ENCODE data around the gene AURKAIP1.

DNA sequence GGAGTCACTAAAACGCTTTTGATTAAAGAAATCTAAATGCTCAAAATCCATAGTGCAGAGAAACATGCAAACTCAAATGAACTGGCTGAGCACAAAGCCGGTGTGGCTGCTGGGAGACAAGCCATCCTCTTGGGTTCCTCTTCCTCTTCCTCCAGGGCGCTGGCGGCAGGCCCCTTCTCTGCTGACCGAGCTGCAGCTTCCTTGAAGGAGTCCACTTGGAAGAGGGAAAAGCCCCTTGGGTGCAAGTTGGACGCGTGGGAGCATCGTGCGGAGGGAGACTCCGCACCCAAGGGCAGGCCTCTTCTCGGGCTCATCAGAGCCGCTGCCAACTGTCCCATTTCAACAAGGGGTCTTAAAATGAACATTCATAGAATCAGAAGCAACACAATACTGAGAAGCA lies 16.2 kb upstream of the AURKAIP1 start:
- TF ChIP-seq, protein P1, sequence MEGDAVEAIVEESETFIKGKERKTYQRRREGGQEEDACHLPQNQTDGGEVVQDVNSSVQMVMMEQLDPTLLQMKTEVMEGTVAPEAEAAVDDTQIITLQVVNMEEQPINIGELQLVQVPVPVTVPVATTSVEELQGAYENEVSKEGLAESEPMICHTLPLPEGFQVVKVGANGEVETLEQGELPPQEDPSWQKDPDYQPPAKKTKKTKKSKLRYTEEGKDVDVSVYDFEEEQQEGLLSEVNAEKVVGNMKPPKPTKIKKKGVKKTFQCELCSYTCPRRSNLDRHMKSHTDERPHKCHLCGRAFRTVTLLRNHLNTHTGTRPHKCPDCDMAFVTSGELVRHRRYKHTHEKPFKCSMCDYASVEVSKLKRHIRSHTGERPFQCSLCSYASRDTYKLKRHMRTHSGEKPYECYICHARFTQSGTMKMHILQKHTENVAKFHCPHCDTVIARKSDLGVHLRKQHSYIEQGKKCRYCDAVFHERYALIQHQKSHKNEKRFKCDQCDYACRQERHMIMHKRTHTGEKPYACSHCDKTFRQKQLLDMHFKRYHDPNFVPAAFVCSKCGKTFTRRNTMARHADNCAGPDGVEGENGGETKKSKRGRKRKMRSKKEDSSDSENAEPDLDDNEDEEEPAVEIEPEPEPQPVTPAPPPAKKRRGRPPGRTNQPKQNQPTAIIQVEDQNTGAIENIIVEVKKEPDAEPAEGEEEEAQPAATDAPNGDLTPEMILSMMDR (IDR thresholded peaks at IDR 0.05; ENCODE audit: low read length) = no peak
- TF ChIP-seq EZH2phosphoT487 (IDR thresholded peaks at IDR 0.05; ENCODE audit: low read length) (no peak), EZH2 (optimal IDR thresholded peaks at IDR 0.05; ENCODE audit: low read depth, low read length) (no peak)
